NCI-H128 (cell line): ENCODE data around the gene ACTN4.

Experiments
- DNase-seq: peaks from one replicate; lab custom pipeline; 2025; ENCODE audit not compliant: unreplicated experiment; lab: John Stamatoyannopoulos, UW

The ACTN4 gene

DNA sequence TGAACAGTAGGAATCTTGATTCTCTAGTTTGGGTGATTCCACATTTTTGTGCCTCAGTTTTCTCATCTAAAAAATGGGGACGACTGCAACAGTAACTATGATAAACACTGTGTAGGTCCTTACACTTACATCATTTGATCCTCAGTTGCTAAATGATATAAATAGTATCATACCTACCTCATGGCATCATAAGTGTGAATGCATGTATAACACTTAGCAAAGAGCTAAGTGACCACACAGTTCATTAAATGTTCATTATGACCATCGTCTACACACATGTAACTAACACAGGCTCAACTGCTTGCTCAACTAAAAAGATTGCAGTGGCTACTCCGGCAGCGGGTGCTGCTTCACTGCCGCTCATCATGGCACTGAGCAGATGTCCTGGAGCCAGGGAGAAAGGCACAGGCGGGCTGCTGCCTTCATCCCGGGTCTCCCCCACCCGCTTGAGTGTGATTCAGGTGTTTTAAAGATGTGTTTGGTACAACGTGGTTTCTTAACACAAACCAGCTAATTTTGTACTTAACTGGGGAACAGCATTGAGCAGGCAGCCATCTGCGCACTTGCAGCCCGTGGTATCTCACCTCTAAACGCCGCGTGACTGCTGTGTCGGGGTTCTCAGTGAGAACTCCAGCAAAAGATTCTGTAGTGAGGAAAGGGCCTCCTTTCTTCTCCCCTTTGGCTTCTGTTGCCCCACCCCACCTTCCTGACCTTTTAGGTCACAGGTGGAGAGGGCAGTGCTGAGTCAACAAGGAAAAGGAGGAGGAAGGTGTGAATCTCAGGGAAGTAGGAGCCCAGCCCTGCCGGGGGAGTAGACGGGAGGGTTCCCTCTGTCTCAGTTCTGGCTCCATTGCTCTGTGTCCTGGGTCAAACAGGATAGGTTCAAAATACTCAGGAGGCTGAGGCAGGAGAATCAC, 11.7 kb upstream of the ACTN4 start:
- no peak for DNase-seq

DNA sequence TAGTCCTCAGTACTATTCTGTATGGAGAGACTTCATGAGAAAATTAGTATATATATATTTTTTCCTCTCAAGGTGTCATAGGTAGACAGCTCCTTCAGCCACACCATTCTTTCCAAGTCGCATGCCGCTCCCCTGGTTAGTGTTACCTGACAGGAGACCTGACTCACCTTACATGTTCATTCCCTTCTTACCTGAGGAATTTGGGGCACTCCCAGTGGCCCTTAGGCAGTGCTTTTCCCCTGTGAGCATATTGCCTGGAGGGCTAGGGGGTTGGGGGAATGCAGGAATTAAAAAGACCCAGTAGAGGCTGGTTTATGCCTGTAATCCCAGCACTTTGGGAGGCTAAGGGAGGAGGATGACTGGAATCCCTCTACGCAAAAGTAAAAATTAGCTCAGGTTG, 9.0 kb upstream of the ACTN4 start:
- DNase-seq = no peak

- DNase-seq = no peak
Observed at GRCh38 chr19:38639679-38640078, 7.8 kb upstream of the ACTN4 start.

DNA sequence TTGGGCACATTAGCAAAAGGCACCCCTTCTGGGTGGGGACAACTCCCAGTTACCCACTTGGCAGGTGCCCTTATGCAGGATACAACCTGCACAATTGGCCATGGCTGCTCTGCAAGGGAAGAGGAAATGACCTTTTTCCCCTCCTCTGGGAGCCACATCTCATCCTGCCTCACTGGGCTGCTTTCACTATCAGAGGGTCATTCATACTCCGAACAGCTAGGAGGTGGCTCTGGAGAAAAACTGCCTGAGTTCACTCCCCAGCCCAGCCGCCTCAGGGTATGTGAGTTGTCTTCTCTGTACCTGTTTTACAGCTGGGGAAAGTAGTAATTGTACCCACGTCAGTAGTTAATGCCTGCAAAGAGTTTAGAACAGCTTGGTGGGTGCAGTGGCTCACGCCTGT, 7.1 kb upstream of the ACTN4 start:
- no peak for DNase-seq

- DNase-seq = no peak
Observed at GRCh38 chr19:38642176-38642575, 5.3 kb upstream of the ACTN4 start.

DNA sequence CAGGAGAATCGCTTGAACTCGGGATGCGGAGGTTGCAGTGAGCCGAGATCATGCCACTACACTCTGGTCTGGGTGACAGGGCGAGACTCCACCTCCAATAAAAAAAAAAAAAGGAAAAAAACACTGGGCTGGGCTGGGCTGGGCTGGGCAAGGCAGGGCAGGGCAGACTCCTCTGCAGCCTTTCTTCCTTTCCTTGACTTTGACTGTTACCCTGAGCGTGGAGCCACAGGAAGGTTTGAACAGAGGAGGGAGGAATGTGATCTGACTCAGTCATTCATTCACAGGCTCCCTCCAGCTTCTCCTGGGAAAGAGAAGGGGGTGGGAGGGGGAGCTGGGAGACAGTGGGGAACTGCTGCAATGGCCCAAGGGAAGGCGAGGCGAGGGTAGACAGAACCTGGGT, 2.7 kb upstream of the ACTN4 start:
- DNase-seq = no peak

DNA sequence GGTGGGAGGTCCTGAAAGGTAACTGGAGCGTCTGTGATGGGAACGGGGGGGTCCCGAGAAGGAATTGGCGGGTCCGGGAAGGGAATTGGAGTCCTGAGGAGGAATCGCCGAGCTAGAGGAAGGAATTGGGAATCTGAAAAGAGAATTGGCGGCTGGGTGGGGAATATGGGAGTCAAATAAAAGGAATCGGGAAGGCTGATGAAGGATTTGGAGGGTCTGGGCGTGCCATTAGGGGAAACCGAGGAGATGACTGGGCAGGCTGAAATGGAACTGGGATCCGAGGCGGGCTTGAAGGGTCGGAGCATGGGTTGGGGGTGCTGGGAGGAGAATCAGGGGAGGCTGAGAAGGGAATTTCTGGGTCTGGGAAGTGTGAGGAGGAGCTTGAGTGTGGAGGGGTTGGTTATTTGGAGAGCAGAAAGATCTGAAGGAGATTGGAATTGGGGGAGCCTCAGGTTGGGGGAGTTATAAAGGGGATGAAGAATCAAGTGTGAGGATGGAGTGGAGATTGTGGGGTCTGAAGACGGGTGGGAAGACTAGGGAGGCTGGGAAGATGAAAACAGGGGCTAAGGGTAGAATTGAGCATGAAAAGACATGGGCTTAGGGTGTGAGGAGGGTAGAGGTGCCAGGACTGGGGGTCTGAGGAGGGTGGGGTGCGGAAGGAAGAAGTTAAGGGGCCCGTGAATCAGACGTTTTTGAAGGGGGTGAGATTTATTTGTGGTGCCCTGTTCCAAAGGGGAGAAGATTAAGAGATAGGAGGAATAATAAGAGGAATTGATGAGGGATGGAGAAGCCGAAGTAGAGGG, 718 bp downstream of the ACTN4 start:
- DNase-seq = no peak

GRCh38 chr19:38648769-38649304, 1.4 kb downstream of the ACTN4 start:
- DNase-seq = no peak

- DNase-seq = no peak
Observed at GRCh38 chr19:38649305-38650171, 2.1 kb downstream of the ACTN4 start.

GRCh38 chr19:38650172-38650775, 2.8 kb downstream of the ACTN4 start:
- DNase-seq = no peak

DNA sequence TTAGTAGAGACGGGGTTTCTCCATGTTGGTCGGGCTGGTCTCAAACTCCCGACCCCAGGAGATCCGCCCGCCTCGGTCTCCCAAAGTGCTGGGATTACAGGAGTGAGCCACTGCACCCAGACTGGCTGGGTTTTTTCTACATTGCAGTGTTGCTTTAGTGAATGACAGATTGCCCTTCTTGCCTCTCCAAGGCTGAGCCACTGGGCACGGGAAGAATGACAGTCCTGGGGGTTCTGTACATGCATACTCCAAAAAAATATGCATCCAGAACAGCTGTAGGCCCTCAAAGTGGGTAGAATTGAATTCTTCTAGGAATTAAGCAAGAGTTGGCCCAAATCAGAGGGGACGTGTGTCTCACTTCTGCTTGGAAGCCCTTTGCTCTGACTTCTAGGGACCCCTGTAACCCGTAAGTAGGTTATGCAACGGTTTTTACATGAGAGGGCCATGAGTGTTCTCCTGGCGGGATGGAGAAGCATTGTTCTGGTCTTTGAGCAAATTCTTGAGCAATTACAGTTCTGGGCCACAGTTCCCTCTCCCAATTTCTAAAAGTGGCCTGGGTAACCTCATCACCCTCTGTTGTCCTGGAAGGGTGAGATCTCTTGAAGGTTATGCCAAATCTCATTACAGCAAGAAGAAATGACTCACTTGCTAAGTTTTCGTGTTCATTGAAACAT, 3.6 kb downstream of the ACTN4 start:
- DNase-seq = no peak

- no peak for DNase-seq
Observed at GRCh38 chr19:38653028-38653571, 5.7 kb downstream of the ACTN4 start.

DNA sequence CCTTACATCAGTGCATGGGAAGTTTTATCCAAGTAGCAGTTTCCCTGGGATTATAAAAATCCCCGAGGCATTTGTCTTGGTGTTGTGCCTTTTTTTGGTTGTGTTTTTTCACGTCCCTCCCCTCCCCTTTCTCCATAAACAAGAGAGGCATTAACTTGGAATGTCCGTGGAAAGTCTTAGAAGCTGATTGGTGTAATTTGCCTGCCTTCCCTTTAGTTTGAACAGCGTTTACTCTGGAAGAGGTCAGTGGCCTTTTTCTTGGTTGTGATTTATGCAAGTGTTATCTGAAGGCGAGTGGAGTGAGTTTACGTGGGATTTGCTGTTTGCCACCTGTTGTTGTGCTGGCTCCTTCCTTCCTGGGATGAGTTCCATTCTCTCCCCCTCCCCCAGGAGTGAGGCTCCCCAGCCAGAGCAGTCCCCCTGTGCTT, 7.2 kb downstream of the ACTN4 start:
- DNase-seq = no peak

GRCh38 chr19:38655148-38655824, 7.8 kb downstream of the ACTN4 start:
- DNase-seq = no peak

- no peak for DNase-seq
Observed at GRCh38 chr19:38656171-38656981, 8.9 kb downstream of the ACTN4 start.

GRCh38 chr19:38657633-38658222, 10.3 kb downstream of the ACTN4 start:
- DNase-seq = no peak

DNA sequence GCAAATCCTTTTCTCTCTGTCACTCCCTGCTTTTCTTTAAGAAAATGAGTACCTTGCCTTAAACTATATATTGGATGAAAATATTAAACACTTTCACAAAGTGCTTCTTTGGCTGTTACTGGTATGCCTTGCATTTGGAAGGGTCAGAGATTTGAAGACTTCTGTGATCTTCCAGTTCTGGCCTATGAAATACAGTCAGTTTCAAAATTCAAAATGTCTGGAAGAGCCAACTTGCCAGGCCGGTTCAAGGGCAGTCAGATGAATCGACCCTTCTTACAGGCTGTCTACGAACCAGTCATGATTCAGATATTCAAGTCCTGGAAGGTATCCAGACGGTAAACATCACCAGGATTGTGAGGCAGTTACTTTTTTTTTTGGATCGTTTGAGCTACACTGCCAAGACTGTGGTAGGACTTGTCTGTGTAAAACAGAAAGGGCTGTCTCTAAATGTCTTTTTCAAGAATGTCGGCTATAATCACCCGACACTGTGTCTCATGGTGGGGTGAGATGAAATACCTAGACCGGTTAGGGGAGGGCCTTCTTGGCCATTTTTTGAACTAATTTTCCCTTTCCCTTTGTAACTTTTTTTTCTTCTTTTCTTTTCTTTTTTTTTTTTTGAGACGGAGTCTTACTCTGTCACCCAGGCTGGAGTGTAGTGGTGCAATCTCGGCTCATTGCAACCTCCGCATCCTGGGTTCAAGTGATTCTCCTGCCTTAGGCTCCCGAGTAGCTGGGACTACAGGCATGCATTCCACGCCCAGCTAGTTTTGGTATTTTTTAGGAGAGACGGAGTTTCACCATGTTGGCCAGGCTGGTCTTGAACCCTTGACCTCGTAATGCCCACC, 11.2 kb downstream of the ACTN4 start:
- peak; percentile 8 for DNase-seq
